GM18517 (cell line): ENCODE results near the gene AMIGO1.

Source experiments
- ATAC-seq: cut with Tn5 transposase; IDR thresholded peaks from one replicate; pipeline ENCODE4 v1.9.1; 2021; ENCODE audit warnings: mild to moderate bottlenecking, moderate library complexity; ENCODE audit not compliant: unreplicated experiment

The AMIGO1 gene

GRCh38 chr1:109509176-109510134 lies at the start of gene AMIGO1:
Gene AMIGO1, minus strand, starts transcription at chr1:109509727. Its CDS starts 815 bp downstream, at chr1:109508912.
- no peak for ATAC-seq

- no peak for ATAC-seq
Measured at GRCh38 chr1:109557520-109557919, 48.0 kb upstream of the AMIGO1 start.

- ATAC-seq = no peak
Measured at GRCh38 chr1:109556563-109556962, 47.0 kb upstream of the AMIGO1 start.

- ATAC-seq = peak; percentile 82
Measured at GRCh38 chr1:109548321-109549267, 39.1 kb upstream of the AMIGO1 start, which contains the start of gene GNAI3. Gene GNAI3, plus strand, starts transcription at chr1:109548615. Its CDS starts 106 bp downstream, at chr1:109548721.

GRCh38 chr1:109547463-109548320 lies 38.2 kb upstream of the AMIGO1 start:
- ATAC-seq = no peak

- no peak for ATAC-seq
Measured at GRCh38 chr1:109546311-109547109, 37.0 kb upstream of the AMIGO1 start.

GRCh38 chr1:109543988-109544735 lies 34.6 kb upstream of the AMIGO1 start:
- no peak for ATAC-seq

- ATAC-seq = no peak
Measured at GRCh38 chr1:109543283-109543987, 33.9 kb upstream of the AMIGO1 start.

- no peak for ATAC-seq
Measured at GRCh38 chr1:109542657-109543056, 33.1 kb upstream of the AMIGO1 start.

- no peak for ATAC-seq
Measured at GRCh38 chr1:109541102-109541501, 31.6 kb upstream of the AMIGO1 start.

GRCh38 chr1:109539676-109540075 lies 30.1 kb upstream of the AMIGO1 start, which contains the start of gene GPR61:
Gene GPR61, plus strand, starts transcription at chr1:109539872. Its CDS starts 3,151 bp downstream, at chr1:109543023.
- no peak for ATAC-seq

- ATAC-seq = no peak
Measured at GRCh38 chr1:109538827-109539555, 29.5 kb upstream of the AMIGO1 start.

- no peak for ATAC-seq
Measured at GRCh38 chr1:109537450-109538178, 28.1 kb upstream of the AMIGO1 start.

- ATAC-seq = no peak
Measured at GRCh38 chr1:109535971-109536491, 26.5 kb upstream of the AMIGO1 start.

- ATAC-seq = no peak
Measured at GRCh38 chr1:109535481-109535880, 26.0 kb upstream of the AMIGO1 start.

GRCh38 chr1:109534307-109534858 lies 24.9 kb upstream of the AMIGO1 start:
- ATAC-seq = no peak
